ENCODE measurements around the gene ZNF562. TPM values are rescaled to one million over a fixed set of nuclear protein-coding genes. Genes with fewer than 3 reads are reported as not detected.
"Not testable (repeated sequence)": the region's sequence is repeated elsewhere in the genome, so short reads cannot be mapped to it uniquely, and the experiment has no call there.

The ZNF562 gene
- total RNA-seq, 1 experiment from 2014 or later, result 18.4 TPM

DNA sequence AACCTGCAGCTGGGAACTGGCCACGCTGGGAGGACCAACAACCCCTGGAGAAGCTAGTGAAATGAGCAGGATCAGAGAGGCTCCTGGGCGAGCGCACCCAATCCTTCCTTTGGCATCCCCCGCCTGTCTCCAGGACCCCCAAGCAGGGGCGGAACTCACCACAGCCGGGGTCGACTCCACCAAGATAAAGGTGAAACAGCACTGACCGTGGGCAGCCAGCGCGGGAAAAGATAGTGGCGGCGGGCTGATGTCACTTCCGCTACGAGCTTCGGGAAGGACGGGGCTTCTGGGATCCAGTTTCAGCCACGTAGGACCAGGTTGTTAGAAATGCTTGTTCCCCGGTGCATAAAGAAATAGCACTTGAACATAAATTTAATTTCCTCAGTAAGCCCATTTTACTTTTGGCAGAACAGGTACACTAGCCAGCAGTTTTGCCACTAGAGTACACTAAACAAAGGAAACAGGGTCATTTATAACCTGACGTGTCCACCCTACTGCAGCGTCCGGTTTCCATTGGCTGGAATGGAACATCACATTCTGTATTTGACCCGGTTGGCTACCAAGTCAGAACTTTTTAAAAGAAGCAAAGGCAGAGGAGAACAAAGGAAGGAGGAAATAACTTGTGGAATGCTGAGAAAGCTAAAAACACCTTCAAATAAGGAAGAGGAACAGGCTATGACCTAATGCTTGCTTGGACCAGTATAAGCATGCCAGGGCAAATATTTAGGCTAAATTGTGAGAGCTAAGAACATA is 25.5 kb upstream of the ZNF562 start:
- Mint-ChIP-seq H3K4me3 (no peak overlapping the region), H3K27me3 (ENCODE audit: low read depth) (no peaks in the 10 kb centered on the region; the same call in 1 of the 2 replicates), H3K27ac (no peak overlapping the region), H3K36me3 (peaks cover 25% of the 10 kb centered on the region), H3K4me1 (peaks cover 17% of the 10 kb centered on the region), H3K9me3 (peaks cover 51% of the 10 kb centered on the region)
- CTCF ChIA-PET, result interaction anchor here (0.6 kb wide), 1 partner anchor 100 kb away, joined by 6 read pairs; no protein-coding TSS in a partner anchor
- POLR2A ChIA-PET, result no interaction called here
- TF ChIP-seq NFATC4 (CRISPR knock-in tag; IDR thresholded peaks at IDR 0.05), result no peak
- TF ChIP-seq SMAD4 (CRISPR knock-in tag; IDR thresholded peaks at IDR 0.05), result no peak
- TF ChIP-seq ATF1 (CRISPR knock-in tag; IDR thresholded peaks at IDR 0.05), result no peak
- no peak for TF ChIP-seq SMAD3 (CRISPR knock-in tag; IDR thresholded peaks at IDR 0.05; ENCODE audit: borderline replicate concordance)
- TF ChIP-seq, protein P1, sequence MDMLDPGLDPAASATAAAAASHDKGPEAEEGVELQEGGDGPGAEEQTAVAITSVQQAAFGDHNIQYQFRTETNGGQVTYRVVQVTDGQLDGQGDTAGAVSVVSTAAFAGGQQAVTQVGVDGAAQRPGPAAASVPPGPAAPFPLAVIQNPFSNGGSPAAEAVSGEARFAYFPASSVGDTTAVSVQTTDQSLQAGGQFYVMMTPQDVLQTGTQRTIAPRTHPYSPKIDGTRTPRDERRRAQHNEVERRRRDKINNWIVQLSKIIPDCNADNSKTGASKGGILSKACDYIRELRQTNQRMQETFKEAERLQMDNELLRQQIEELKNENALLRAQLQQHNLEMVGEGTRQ (CRISPR knock-in tag; IDR thresholded peaks at IDR 0.05), result no peak
- TF ChIP-seq, protein P2, sequence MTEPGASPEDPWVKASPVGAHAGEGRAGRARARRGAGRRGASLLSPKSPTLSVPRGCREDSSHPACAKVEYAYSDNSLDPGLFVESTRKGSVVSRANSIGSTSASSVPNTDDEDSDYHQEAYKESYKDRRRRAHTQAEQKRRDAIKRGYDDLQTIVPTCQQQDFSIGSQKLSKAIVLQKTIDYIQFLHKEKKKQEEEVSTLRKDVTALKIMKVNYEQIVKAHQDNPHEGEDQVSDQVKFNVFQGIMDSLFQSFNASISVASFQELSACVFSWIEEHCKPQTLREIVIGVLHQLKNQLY (CRISPR knock-in tag; IDR thresholded peaks at IDR 0.05), result no peak
- TF ChIP-seq GRHL2 (CRISPR knock-in tag; IDR thresholded peaks at IDR 0.05; ENCODE audit: insufficient replicate concordance, severe bottlenecking), result no peak
- no peak for TF ChIP-seq RELA (CRISPR knock-in tag; IDR thresholded peaks at IDR 0.05; ENCODE audit: borderline replicate concordance)
- TF ChIP-seq, protein P3, sequence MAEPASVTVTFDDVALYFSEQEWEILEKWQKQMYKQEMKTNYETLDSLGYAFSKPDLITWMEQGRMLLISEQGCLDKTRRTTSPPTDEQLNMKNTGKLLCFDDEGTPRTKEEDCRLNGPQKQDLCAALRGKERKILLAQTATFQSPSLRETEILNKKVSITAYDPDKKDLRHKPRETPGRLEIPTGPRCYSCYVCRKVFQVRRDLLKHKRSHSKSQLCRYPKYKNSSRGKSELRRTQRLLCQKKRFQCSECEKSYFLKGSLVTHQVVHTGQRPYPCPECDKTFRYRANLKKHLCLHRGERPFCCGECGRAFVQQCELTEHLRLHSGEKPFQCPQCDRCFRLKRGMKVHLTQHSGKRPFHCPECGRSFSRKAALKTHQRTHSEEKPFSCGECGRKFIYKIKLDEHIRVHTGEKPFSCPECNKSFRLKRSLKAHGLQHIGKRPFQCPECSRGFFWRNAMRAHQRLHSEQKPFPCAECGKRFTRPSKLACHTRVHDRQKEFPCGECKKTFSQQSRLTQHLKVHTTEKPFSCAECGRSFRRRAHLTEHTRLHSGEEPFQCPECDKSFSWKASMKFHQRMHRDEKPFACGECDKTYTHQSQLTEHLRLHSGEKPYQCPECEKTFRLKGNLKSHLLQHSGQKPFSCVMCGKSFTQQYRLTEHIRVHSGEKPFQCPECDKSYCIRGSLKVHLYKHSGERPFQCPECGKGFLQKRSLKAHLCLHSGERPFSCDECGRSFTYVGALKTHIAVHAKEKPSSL (CRISPR knock-in tag; conservative IDR thresholded peaks at IDR 0.05), result no peak
- TF ChIP-seq NFYB (CRISPR knock-in tag; conservative IDR thresholded peaks at IDR 0.05; ENCODE audit: low read depth), result no peak
- TF ChIP-seq CREB1 (CRISPR knock-in tag; IDR thresholded peaks at IDR 0.05), result no peak
- TF ChIP-seq, protein P4, sequence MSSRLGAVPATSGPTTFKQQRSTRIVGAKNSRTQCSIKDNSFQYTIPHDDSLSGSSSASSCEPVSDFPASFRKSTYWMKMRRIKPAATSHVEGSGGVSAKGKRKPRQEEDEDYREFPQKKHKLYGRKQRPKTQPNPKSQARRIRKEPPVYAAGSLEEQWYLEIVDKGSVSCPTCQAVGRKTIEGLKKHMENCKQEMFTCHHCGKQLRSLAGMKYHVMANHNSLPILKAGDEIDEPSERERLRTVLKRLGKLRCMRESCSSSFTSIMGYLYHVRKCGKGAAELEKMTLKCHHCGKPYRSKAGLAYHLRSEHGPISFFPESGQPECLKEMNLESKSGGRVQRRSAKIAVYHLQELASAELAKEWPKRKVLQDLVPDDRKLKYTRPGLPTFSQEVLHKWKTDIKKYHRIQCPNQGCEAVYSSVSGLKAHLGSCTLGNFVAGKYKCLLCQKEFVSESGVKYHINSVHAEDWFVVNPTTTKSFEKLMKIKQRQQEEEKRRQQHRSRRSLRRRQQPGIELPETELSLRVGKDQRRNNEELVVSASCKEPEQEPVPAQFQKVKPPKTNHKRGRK (CRISPR knock-in tag; IDR thresholded peaks at IDR 0.05; ENCODE audit: borderline replicate concordance), result no peak
- TF ChIP-seq, protein P5, sequence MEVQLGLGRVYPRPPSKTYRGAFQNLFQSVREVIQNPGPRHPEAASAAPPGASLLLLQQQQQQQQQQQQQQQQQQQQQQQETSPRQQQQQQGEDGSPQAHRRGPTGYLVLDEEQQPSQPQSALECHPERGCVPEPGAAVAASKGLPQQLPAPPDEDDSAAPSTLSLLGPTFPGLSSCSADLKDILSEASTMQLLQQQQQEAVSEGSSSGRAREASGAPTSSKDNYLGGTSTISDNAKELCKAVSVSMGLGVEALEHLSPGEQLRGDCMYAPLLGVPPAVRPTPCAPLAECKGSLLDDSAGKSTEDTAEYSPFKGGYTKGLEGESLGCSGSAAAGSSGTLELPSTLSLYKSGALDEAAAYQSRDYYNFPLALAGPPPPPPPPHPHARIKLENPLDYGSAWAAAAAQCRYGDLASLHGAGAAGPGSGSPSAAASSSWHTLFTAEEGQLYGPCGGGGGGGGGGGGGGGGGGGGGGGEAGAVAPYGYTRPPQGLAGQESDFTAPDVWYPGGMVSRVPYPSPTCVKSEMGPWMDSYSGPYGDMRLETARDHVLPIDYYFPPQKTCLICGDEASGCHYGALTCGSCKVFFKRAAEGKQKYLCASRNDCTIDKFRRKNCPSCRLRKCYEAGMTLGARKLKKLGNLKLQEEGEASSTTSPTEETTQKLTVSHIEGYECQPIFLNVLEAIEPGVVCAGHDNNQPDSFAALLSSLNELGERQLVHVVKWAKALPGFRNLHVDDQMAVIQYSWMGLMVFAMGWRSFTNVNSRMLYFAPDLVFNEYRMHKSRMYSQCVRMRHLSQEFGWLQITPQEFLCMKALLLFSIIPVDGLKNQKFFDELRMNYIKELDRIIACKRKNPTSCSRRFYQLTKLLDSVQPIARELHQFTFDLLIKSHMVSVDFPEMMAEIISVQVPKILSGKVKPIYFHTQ (CRISPR knock-in tag; IDR thresholded peaks at IDR 0.05), result no peak
- no peak for TF ChIP-seq GABPB1 (CRISPR knock-in tag; IDR thresholded peaks at IDR 0.05)
- TF ChIP-seq, protein P6, sequence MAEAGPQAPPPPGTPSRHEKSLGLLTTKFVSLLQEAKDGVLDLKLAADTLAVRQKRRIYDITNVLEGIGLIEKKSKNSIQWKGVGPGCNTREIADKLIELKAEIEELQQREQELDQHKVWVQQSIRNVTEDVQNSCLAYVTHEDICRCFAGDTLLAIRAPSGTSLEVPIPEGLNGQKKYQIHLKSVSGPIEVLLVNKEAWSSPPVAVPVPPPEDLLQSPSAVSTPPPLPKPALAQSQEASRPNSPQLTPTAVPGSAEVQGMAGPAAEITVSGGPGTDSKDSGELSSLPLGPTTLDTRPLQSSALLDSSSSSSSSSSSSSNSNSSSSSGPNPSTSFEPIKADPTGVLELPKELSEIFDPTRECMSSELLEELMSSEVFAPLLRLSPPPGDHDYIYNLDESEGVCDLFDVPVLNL (CRISPR knock-in tag; IDR thresholded peaks at IDR 0.05; ENCODE audit: borderline replicate concordance, low read depth), result no peak
- TF ChIP-seq, protein P7, sequence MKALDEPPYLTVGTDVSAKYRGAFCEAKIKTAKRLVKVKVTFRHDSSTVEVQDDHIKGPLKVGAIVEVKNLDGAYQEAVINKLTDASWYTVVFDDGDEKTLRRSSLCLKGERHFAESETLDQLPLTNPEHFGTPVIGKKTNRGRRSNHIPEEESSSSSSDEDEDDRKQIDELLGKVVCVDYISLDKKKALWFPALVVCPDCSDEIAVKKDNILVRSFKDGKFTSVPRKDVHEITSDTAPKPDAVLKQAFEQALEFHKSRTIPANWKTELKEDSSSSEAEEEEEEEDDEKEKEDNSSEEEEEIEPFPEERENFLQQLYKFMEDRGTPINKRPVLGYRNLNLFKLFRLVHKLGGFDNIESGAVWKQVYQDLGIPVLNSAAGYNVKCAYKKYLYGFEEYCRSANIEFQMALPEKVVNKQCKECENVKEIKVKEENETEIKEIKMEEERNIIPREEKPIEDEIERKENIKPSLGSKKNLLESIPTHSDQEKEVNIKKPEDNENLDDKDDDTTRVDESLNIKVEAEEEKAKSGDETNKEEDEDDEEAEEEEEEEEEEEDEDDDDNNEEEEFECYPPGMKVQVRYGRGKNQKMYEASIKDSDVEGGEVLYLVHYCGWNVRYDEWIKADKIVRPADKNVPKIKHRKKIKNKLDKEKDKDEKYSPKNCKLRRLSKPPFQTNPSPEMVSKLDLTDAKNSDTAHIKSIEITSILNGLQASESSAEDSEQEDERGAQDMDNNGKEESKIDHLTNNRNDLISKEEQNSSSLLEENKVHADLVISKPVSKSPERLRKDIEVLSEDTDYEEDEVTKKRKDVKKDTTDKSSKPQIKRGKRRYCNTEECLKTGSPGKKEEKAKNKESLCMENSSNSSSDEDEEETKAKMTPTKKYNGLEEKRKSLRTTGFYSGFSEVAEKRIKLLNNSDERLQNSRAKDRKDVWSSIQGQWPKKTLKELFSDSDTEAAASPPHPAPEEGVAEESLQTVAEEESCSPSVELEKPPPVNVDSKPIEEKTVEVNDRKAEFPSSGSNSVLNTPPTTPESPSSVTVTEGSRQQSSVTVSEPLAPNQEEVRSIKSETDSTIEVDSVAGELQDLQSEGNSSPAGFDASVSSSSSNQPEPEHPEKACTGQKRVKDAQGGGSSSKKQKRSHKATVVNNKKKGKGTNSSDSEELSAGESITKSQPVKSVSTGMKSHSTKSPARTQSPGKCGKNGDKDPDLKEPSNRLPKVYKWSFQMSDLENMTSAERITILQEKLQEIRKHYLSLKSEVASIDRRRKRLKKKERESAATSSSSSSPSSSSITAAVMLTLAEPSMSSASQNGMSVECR (CRISPR knock-in tag; IDR thresholded peaks at IDR 0.05; ENCODE audit: borderline replicate concordance), result no peak
- no peak for TF ChIP-seq FOXP1 (CRISPR knock-in tag; IDR thresholded peaks at IDR 0.05; ENCODE audit: borderline replicate concordance)
- TF ChIP-seq NR1H2 (CRISPR knock-in tag; IDR thresholded peaks at IDR 0.05), result no peak
- TF ChIP-seq ZNF138 (CRISPR knock-in tag; conservative IDR thresholded peaks at IDR 0.05), result no peak
- no peak for TF ChIP-seq JAZF1 (CRISPR knock-in tag; IDR thresholded peaks at IDR 0.05)
- ATAC-seq (no peak), DNase-seq (ENCODE audit: low spot score) (no peak)

DNA sequence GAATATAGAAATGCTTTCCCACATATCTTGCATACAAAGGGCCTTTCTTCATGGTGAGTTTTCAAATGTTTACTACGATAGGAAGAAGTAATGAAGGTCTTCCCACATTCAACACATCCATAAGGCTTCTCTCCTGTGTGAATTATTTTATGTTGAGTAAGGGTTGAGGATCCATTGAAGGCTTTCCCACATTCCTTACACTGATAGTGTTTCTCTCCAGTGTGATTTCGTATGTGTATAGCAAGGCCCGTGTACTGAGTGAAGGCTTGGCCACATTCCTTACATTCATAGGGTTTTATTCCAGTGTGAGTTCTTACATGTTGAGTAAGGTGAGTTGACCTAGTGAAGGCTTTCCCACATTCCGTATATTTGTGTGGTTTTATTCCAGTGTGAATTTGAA is 15.4 kb upstream of the ZNF562 start:
- POLR2A ChIA-PET; ATAC-seq; H3K4me1 Mint-ChIP-seq; H3K4me3 Mint-ChIP-seq; CTCF ChIA-PET; H3K27ac Mint-ChIP-seq; DNase-seq (ENCODE audit: low spot score); H3K27me3 Mint-ChIP-seq (ENCODE audit: low read depth): not testable (repeated sequence)
- peaks cover 15% of the 10 kb centered on the region for H3K36me3 Mint-ChIP-seq
- peaks cover 41% of the 10 kb centered on the region for H3K9me3 Mint-ChIP-seq
